GM06990 (cell line): Measurements from ENCODE around the gene KCNG3.

Source experiments
- DNase-seq: peaks from one replicate; pipeline ENCODE4 v3.0.0-alpha.2; 2011; ENCODE audit not compliant: insufficient read length; ENCODE audit errors: extremely low read depth
- H3K27me3 ChIP-seq: replicated peaks from 2 replicates; pipeline ENCODE4 v1.6.0; 2011; ENCODE audit warnings: low read length; ENCODE audit not compliant: control insufficient read depth, insufficient read depth
- H3K36me3 ChIP-seq: 2 replicates; pipeline ENCODE4 v1.5.1; 2011; ENCODE audit warnings: low read length; ENCODE audit not compliant: control insufficient read depth, insufficient read depth
- H3K4me3 ChIP-seq: replicated peaks from 2 replicates; pipeline ENCODE4 v1.5.1; 2011; ENCODE audit warnings: low read depth, mild to moderate bottlenecking, control low read depth, low read length
- TF ChIP-seq, protein P1 (sequence below): IDR thresholded peaks from 2 replicates; pipeline ENCODE4 v1.5.1; 2011; ENCODE audit warnings: low read length, control low read depth, mild to moderate bottlenecking, inconsistent platforms; ENCODE audit not compliant: insufficient read depth, poor library complexity, severe bottlenecking

Gene KCNG3

DNA sequence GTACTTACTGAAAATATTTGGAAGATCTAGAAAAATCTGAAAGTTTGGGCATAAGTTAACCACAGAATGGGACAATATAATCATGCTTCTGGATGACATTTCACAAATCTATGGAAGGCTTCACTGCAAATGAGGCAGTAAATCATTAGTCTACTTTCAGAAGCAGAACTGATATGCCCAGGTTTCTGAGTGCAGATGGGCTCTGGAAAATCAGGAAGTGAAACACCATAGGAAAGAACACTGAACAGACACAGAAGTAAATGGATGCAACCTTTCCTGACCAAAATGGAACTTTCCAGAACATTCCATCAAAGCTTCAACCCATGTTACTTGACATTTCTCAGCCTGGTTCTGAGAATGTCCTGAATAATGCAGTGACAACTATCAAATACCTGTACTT, 55.1 kb downstream of the KCNG3 start:
- TF ChIP-seq, protein P1, sequence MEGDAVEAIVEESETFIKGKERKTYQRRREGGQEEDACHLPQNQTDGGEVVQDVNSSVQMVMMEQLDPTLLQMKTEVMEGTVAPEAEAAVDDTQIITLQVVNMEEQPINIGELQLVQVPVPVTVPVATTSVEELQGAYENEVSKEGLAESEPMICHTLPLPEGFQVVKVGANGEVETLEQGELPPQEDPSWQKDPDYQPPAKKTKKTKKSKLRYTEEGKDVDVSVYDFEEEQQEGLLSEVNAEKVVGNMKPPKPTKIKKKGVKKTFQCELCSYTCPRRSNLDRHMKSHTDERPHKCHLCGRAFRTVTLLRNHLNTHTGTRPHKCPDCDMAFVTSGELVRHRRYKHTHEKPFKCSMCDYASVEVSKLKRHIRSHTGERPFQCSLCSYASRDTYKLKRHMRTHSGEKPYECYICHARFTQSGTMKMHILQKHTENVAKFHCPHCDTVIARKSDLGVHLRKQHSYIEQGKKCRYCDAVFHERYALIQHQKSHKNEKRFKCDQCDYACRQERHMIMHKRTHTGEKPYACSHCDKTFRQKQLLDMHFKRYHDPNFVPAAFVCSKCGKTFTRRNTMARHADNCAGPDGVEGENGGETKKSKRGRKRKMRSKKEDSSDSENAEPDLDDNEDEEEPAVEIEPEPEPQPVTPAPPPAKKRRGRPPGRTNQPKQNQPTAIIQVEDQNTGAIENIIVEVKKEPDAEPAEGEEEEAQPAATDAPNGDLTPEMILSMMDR = no peak
- no peak overlapping the region for H3K4me3 ChIP-seq
- H3K36me3 ChIP-seq = no peaks in the 10 kb centered on the region
- H3K27me3 ChIP-seq = no peaks in the 10 kb centered on the region
- DNase-seq = no peak

GRCh38 chr2:42436370-42436769, 57.4 kb downstream of the KCNG3 start:
- Histone ChIP-seq H3K36me3 (no peaks in the 10 kb centered on the region), H3K27me3 (no peaks in the 10 kb centered on the region), H3K4me3 (no peak overlapping the region)
- TF ChIP-seq, protein P1 = no peak
- DNase-seq = no peak

DNA sequence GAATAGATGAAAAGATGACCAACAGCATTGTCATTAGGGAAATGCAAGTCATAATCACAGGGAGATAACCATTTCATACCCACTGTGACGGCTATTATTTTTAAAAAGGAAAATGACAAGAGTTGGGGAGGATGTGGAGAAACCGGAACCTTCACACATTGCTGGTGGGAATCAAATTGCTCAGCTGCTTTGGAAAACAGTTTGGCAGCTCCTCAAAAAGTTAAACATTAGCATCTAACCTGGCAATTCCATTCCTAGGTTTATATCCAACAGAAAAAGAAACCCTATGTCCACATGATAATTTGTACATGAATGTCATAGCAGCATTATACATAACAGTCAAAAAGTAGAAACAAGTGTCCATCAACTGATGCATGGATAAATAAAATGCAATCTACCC, 58.2 kb downstream of the KCNG3 start:
- Histone ChIP-seq H3K4me3 (no peak overlapping the region), H3K36me3 (no peaks in the 10 kb centered on the region), H3K27me3 (no peaks in the 10 kb centered on the region)
- TF ChIP-seq, protein P1 = no peak
- DNase-seq = no peak

GRCh38 chr2:42430188-42430587, 63.6 kb downstream of the KCNG3 start:
- H3K27me3 ChIP-seq = no peaks in the 10 kb centered on the region
- no peak overlapping the region for H3K4me3 ChIP-seq
- H3K36me3 ChIP-seq = no peaks in the 10 kb centered on the region
- DNase-seq = no peak
- TF ChIP-seq, protein P1 = no peak

DNA sequence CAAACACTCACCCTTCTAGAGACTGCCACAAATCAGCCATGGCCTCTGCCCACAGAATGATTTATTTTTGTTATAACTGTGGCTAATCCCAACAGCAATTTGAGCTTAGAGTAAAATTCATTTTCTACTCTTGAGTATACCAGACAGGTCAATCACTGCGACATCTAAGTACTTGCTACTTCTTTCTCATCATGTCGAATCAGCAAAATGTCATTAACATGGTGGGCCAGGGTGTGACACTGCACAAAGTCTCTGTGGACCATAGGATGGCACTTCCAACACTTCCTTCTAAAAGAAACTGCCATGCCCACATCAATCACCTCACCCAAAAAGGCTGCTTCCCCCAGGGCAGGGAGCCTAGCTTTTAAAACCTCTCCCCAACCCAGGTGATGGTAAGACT, 64.4 kb downstream of the KCNG3 start:
- Histone ChIP-seq H3K4me3 (no peak overlapping the region), H3K36me3 (no peaks in the 10 kb centered on the region), H3K27me3 (no peaks in the 10 kb centered on the region)
- DNase-seq = no peak
- TF ChIP-seq, protein P1 = no peak

GRCh38 chr2:42425697-42426096, 68.1 kb downstream of the KCNG3 start:
- TF ChIP-seq, protein P1 = no peak
- H3K36me3 ChIP-seq = no peaks in the 10 kb centered on the region
- H3K27me3 ChIP-seq = no peaks in the 10 kb centered on the region; the same call in 1 of the 2 replicates
- DNase-seq = no peak
- no peak overlapping the region for H3K4me3 ChIP-seq
